ENCODE results near the gene PALD1.
A peak's percentile ranks its signal among the peaks of the same experiment; 100 is the strongest.

Gene PALD1

DNA sequence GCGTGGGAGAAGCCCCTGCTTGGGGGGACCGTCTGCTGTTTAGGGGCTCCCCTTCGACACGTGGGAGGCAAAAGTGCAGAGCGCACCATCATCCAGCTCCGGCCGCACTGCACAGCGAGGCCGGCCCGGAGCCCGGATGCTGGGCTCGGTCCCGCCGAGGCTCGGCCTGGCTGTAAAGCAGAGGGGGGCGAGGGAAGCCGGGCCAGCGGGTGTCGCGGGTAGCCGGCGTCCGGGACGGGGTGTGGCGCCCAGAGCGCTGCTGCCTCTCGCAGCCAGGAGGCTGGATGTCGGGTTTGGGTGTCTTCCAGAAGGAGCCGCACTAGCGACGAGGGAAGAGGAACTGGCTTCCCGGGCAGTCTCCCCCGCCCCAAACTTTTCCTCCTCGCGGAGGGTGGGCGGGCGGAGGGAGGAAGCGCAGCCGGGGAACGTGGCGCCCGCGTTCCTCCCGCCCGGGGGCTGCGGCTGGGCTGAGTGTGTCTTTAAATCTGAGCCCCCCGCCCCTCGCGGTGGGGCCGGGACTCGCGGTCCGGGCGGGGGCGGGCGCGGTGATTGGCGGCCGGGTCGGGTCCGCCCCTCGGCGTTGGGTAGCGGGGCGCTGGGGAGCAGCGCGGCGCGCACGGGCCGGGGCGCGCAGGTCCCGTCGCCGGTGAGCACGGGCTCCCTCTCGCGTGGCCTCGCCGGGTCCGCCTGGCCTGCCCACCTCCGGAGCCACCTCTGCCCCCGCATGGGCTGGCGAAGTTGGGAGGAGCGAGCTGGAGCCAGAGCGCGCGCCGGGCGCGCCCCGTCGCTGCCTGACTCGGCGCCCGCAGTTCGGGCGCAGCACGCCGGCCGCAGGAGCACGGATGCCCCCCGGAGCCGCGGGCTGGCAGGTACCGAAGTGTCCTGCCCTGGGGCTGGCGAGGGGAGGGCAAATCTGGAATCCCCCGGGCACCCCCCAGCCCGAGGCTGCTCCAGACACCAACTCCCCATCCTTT lies at the start of gene PALD1:
Gene PALD1, plus strand, starts transcription at position 577 of the 974 bp plus-strand sequence. CDS start 47,185 bp downstream, outside the sequence.
- peak; percentile 78 for DNase-seq

DNA sequence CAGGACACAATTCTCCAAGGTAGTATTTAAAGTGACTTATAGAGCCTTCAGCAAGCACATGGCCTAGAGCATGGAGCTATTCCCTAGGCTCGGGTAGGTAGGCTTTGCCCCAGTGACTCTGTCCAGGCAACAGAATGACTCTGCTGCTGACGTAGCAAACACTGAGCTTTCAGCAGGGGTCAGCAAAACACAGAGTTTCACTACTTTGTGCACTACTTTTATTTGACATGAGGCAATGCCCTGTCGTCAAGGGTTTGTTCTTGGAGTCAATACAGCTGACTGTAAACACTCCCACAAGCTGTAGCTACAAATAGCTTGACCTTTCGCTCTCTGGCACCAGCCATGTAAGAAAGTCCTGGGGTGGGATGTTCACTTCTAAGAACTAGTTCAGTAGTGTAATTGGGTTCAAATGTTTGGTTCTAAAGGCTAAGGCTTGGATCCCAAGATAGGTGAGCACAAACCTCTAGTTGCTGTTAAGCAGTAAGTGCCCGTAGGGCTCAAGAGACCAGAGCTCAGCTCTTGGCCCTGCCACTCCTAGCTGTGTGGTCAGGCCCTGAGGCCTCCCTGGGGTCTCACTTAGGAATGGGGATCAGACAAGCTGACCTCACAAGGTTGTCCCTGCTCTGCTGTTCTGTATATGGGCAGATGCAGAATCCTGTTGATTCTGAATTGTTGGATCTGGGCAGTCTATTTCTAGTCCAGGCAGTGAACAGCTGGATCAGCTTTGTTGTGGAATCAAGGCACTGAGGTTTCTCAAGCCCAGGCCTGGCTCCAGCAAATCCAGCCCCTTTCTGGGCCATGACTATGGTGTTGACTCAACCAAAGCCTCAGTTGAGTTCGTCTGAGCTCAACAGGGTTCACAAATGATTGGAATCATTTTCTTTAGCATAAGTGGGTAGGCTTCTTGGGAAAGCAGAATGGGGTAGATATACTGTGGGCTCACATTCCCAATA lies 47.8 kb upstream of the PALD1 start:
- DNase-seq = peak; percentile 45

DNA sequence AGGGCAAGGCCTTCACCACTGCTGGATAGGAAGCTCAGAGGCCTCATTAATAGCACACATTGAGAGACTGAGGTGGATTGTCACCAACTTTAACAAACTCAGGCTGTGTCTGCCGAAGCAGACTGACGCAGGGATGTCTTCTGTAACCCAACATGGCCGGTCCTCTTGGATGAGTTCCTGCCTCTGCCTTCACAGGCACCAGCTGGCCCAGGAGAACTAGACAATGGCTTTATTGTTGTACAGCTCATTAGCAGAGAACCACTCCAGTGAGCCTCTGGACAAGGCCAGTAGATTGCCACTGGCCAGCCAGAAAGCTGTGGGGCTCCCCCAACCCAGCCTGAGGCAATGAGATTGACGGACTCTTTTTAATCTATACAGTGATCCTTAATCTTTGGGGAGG lies 46.5 kb upstream of the PALD1 start:
- DNase-seq = peak; percentile 53

DNA sequence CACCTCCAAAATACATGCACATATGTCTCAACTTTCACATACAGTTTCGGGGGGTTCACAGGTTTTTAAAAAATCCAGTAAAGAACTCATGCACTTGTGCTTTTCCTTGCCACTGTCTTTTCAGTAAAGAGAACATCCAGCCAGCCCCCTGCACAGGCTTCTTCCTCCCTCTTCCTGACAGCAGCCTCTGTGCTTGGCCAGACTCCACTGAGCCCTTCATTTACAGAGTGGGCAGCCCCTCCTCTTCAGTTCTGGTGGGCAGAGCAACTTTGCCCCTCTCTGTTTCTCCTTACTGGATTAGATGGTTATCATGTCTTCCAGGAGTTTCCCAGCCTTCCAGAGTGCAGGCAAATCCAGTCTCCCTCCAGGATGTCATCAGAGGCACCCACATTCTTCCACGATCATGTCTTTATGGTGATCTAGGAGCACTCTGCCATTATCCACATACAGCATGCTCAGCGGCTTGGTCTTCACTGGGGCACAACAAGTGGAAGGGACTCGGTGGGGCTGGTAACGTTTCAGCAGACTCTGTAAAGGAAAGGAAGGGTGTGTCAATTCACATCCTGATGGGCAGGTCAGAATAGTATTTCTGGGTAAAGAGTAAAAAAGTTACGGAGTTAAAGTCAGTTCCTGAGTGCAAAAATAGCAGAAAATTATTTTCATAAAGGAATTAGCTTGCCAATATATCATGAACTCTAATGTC lies 45.9 kb upstream of the PALD1 start:
- peak; percentile 51 for DNase-seq

DNA sequence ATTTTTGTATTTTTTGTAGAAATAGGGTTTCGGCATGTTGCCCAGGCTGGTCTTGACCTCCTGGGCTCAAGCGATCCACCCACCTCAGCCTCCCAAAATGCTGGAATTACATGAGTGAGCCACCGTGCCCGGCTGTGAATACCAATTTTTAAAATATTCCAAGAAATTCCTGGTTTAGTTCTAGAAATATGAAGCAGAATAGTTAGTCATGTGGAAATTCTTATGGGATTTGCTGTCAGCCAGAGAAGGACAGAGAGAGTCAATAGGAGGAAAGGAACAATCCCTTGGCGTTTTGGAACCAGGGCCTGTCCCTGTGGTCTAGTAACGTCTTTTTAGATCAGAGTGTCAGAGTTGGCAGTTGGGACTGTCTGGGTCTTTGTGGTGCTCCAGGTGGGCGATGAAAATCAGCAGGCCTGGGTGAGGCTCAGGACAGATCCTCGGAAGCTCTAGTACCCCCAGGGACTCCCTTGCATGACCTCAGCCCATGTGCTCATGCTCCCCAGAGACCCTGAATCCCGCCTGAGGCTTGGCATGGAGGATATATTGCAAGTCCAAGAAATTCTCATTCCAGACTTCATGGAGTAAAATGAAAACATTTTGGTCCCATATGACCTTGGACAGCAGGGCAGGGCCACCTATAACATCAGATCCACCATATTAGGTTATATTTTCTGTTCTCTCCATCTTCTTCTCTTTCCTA lies 44.8 kb upstream of the PALD1 start:
- DNase-seq = peak; percentile 34

DNA sequence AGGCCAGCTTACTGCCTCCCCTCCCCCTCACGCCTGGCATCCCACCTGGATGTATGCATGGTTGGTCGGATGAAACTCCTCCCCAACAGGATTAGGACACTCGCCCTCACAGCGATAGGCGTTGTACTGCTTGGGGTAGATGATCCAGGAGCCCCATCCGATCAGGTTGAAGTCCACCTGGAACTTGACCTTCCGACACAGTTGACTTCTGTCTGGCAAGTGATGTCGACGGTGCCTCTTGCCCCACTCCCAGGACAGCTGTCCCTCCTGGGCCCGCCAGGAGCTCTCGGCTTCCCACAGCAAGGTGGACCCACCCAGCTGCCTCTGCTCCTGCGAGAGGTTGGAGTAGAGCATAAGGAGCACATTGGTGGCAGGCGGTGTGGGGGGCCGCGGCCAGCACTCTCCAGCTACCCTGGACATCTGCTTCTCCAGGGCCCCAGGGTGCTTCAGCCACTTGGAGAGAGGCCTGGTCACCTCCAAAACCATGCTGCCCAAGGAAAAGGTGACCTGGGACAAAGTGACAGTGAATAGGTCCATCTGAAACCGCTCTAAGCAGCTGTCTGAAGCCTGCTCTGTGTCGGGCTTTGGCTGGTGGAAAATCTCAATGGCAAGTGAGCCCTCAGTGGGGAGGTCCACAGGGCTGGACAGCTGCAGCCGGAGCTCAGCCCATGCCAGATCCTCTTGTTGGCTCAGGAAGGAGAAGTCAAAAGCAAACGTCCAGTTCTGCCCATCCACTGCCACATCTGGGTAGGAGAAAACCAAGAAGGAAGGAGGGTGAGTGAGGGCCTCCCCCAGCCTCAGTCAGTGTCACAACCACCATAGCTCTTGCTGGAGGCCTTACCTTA lies 43.1 kb upstream of the PALD1 start:
- DNase-seq = peak; percentile 43

DNA sequence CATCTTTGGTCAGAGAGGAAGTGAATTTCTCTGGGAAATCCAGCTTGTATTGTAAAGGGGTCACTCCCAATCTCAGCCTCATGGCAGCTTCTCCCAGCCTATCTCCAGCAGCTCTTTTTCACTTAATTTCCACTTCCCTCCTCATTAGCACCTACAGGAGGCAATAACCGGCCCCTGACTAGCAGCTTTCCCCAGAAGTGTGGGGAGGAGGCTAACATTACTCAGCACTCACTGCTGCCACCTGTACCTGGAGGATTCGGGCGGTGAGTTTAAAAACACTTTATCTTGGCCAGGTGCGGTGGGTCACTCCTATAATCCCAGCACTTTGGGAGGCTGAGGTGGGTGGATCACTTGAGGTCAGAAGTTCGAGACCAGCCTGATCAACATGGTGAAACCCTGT lies 40.8 kb upstream of the PALD1 start:
- DNase-seq = peak; percentile 19

DNA sequence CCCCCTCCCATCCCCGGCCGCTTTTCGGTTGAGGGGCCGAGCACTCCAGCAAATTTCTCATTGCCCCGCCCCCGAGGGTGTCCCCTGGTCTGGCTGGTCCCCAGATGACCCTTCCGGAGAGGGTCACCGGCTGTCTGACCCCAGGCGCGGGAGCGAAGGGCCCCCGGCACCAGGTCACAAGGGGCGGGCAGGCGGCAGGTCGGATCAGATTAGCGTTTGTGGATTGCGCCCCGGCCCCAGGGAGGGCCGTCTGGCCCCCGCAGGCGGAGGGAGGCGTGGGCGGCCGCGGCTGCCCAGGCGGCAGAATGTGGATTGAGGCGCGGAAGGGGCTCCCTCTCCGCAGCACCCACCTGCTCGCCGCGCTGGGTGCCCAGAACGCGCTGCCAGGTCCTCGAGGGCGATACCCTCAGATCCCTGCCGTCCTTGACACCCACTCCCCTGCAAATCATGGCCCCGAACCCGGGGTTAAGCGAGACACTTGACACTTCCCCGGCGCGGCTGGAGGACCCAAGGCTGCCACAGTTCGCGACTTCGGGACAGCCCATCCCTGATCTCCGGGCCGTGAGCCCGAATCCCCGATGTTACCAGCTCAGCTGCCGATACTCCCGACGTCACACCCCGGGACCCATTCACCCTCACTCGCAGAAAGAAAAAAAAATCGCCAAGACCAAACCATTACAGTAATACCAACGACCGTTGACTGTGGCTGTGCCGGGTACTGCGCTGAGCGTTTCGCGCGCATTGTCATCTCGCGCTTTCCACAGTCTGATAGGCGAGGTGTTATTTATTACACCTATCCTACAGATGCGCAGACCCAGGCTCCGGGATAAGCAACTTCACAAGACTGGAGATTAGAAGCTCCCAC lies 38.0 kb upstream of the PALD1 start:
- no peak for DNase-seq

DNA sequence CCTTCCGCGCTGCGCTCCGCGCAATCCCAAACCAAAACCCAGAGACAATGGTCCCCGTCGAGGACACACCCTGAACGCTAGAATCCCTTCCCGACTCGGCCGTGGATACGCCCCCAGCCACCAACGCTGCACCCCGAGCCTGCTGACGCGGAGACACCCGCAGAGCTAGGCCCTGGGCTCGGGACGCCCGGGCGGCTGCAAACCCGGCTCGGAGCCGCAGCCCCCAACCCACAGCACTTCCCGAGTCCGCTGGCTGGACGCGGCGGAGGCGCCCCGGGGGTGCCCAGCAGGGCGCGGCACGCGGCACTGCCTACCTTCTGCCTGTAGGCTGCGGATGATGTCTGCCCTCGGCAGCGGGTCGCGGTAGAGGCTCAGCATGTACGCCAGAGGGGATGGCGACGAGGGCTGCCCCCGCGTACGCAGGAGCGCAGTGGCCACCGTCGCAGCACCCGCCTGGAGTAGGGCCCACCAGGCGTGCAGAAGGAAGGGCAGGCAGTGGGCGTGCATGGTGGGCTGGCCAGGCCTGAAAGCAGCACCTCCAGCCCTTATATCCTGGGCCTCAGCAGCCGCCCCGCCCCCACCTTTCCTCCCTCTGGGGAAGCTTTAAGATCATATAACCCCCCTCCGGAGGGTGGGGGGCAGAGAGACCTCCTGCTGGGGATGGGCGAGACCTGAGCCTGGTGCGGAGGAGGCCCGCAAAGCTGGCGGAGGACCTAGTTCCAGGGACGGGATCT lies 37.2 kb upstream of the PALD1 start, which contains the start of gene NODAL:
Gene NODAL, minus strand, starts transcription at position 521 of the 734 bp plus-strand sequence. Its CDS starts 14 bp downstream, at position 507.
- no peak for DNase-seq

DNA sequence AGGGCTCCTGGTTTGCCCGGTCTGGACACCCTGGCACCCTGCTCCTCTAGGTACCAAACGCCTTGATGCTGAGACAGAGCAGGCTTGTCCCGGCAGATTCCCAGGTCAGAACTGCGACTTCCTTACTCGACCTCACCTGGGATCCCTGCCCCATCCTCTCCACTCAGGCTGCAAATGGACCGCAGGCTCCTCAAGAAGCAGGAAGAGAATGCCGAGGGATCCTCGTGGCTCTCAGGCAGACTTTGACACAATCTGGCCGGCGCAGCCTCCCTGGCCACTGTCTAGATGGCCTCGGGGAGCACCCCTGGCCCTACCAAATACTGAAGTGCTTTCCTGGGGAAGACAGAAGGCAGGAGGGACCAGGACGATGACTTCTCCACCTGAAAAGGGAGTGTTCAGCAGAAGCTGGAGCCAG lies 36.7 kb upstream of the PALD1 start:
- DNase-seq = no peak

DNA sequence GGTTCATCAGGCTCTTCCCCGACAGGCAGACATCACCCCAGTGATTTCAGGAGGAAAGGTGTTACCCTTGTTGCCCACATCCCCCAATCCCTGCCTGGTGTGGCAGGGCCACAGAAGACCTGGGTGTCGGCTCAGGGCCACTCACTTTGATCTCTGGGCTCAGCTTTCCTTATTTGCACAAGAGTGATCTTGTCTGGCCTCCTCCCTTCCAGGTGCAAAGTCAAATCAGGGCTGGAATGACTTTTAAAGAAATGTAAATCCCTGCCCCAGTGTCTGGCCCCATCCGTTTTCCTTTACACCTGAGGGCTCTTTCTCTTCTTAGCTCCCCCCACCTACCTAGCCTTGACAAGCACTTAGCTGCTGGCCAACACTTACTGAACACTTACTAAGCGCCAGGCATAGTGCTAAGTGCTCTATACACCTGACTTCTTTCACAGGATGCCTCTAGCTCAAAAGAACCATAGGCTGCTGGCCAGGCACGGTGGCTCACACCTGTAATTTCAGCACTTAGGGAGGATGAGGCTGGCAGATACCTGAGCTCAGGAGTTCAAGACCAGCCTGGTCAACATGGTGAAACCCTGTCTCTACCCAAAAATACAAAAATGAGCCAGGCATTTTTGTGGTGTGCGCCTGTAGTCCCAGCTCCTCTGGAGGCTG lies 36.1 kb upstream of the PALD1 start:
- DNase-seq = no peak

DNA sequence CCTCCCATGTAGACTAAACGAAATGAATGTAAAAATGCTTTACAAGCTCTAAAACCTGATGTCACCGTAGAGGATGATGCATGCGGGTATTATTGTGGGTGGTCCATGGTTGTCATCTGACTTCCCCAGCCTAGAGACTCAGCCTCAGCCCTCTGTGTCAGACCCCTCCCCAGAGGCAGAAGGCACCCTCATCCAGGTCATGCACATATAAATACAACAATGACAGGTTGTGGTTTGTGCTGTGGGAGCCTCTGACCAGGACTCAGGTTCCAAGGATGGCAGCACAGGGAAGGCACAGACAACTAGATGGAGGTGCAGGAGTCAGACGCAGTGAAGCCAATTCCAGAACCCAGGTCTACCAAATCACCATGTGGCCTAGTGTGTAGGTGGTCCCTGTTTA lies 33.8 kb upstream of the PALD1 start:
- DNase-seq = no peak

DNA sequence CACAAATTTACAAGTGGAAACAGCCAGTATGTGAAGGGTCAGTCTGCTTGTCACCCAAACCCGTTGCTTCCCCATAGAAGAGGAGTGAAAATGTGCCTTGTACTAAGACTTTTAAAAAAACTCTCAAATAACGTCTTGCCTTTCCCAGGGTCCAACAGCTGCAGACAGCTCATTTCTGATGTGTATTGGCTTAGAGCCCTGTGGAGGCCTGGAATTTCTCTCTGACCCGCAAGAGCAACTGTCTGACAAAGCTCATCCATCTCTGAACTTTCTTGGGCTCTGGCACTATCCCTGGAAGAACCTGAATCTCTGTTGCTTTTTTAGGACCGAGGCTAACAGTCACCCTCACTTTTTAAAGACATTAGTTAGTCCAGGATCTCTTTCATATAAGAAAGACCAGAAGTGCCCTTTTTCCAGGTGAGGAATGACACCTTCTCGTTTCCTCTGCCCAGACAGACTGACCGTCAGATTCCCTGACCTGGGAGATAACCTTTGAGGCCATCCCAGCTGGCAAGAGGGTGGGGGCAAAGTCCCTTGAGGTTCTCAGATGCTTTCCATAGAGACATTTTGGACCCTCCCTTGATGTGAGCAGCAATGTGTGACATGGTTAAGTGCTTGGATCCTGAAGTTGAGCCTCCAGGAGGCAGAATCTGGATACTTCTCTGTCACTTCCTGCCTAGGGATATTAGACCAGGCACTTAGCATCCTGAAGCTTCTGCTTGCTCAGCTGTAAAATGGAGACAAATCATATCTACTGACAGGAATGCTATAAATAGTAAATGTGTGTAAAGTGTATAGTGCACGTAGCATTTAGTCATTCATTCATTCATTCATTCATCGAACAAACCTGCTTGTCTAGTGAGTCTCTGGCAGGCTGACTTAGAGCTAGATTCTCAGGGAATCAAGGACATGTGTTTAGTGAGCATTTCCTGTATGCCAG lies 32.6 kb upstream of the PALD1 start:
- no peak for DNase-seq

DNA sequence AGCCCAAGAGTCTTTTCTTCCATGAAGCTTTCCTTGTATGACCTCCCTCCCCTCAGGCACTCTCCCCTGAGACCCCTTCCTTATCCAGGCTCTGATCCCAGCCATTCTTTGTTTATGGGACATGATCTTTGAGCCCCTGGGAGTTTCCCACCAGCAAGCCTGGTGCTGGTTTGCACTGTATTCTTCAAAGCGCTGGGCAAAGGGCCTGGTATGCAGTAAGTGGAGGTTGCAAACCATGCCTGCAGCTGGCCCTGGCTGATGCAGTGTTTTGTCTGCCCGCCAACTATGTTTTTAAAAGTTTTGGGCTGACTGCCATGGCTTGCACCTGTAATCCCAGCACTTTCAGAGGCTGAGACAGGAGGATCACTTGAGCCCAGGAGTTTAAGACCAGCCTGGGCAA lies 30.3 kb upstream of the PALD1 start:
- no peak for DNase-seq

DNA sequence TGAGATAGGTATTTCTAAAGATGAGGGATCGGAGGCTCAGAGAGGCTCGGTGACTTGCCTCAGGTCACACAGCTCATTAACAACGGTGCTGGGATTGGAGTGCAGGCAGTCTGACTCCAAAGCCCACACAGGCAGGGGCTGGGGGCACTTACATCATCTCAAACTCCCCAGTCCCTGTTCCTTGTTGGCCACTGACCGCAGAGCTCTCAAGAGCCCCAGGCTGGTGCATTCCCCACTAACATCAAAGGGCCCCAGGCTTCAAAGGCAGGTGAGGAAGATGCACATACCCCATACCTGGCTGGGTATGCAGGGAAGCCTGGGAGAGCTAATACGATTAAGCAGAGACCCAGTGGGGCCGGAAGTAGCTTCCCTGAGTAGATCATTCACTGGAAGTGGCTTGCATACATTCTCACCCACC lies 23.3 kb upstream of the PALD1 start:
- DNase-seq = no peak

DNA sequence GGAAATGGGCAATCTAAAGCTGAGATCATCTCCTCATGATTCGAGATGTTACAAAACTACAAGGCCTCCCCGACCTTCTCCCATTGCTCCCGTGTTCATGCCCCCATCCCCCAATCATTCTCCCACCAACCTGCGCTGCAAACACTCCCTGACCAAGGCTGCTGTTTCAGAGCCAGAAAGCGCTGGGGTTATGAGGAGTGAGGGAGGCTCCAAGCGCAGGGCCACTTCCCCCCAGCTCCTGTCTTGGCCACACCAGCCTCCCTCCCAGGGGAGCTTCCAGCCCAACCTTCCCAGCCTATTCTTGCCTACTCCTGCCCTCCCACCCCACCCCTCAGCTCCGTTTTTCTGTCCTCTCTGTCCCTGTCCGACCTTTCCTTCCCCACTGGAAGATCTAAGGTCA lies 22.4 kb upstream of the PALD1 start:
- no peak for DNase-seq

DNA sequence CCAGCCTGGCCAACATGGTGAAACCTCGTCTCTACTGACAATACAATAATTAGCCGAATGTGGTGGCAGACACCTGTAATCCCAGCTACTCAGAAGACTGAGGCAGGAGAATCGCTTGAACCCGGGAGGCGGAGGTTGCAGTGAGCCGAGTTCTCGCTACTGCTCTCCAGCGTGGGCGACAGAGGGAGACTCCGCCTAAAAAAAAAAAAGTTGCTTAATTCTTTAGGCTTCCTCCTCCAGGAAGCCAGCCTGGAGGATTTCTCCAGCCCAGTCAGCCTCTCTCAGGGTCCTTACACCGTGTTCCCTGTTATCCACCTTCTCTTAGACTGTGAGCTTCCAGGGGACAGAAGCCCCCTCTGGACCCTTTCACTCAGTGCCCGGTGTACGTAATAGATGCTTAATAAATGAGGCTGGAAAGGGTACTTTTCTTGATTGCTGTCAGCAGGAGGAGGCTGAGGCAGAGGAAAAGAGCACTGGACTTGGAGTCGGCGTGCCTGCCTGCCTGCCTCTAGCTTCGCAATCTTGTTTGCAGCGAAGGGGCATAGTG lies 20.7 kb upstream of the PALD1 start:
- no peak for DNase-seq

Measured in activated effector memory CD4-positive, alpha-beta T cell treated with anti-CD3 and anti-CD28 coated beads, Interleukin-2, amount 50 U/mL, for 16 hours (primary cell).